Stimulated activated naive CD8-positive, alpha-beta T cell treated with anti-CD3 and anti-CD28 coated beads, Interleukin-15, Interleukin-2, amounts not matched to agents 100 U/mL and 50 U/mL, for 24 hours (primary cell): ENCODE results near the gene TRAM2.
"Not testable (repeated sequence)": the region's sequence is repeated elsewhere in the genome, so short reads cannot be mapped to it uniquely, and the experiment has no call there.

ENCODE experiments used
- ATAC-seq: fragments of 150-1000 bp; cut with Tn5 transposase; one replicate; pipeline ENCODE4 v1.10.0; 2021
- DNase-seq: peaks from one replicate; pipeline ENCODE4 v3.0.0; 2021

TRAM2 gene

GRCh38 chr6:52493669-52494068, 83.2 kb downstream of the TRAM2 start:
- DNase-seq: no peak

GRCh38 chr6:52491203-52492069, 85.4 kb downstream of the TRAM2 start:
- ATAC-seq (no peak), DNase-seq (no peak)

More at GRCh38 chr6:52493669-52494068, 83.2 kb downstream of the TRAM2 start:
- ATAC-seq: no peak

- no peak for ATAC-seq
- DNase-seq: no peak
Observed at GRCh38 chr6:52489881-52490280, 87.0 kb downstream of the TRAM2 start.

GRCh38 chr6:52483671-52484003, 93.2 kb downstream of the TRAM2 start:
- no peak for ATAC-seq
- no peak for DNase-seq

DNA sequence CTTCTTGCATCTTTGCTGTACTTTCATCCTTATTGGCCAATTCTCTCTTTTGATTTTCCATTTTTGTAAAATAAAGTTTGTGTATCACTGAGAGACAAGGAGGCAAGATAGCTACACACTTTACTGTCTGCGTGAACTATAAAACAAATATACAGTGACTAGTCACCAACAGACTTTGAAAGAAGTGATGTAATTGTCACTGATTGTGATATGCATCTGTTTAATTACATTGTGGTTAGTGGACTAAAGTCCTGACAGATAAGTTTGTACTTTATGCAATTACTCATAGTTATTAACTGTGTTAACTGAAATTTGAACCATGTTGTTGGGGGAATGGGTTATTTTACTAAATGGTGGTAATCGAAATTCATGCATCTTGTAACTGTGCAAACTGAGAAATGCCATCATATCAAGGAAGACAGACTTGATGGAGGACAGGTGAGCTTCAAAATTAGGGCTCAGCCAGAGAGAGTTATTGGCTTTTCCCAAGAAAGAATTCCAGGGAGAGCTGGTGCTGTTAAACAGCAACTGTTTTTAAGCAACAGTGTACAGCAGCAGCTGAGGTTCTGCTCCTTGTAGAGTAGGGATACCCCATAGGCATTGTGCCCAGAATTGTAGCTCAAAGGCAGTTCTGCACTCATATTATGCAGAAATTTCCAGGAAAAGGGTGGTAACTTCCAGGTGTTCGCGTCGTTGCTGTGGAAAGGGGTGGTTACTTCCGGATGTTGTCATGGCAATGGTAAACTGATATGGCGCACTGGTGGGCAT, 93.8 kb downstream of the TRAM2 start:
- ATAC-seq (no peak), DNase-seq (no peak)

DNA sequence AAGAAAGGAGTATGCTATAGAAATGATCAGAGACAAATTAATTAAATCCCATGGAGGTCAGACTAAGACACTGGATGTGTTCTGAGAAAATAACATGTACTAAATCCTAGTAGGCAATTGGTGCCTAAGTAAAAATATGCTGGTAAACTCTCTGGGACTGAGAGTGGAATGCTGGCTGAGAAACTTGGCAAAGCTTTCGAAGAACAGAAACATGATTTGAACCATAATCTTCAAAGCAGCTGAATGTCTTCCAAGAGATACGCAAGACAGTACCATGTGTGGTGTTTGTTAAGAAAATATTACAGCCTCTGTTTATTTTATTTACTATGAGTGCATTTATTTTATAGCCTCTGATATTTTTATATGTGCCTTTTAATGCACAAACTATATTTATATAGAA, 101.6 kb downstream of the TRAM2 start:
- no peak for ATAC-seq
- no peak for DNase-seq

GRCh38 chr6:52474173-52474572, 102.7 kb downstream of the TRAM2 start:
- ATAC-seq (no peak), DNase-seq (no peak)

DNA sequence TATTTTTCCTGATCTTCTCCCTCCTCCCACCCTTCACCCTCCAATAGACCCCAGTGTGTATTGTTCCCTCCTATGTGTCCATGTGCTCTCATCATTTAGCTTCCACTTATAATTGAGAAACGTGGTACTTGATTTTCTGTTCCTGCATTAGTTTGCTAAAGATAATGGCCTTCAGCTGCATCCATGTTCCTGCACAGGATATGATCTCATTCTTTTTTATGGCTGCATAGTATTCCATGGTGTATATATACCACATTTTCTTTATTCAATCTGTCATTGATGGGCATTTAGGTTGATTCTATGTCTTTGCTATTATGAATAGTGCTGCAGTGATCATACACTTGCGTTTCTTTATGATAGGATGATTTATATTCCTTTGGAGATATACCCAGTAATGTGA, 115.7 kb downstream of the TRAM2 start:
- DNase-seq, ATAC-seq: not testable (repeated sequence)

DNA sequence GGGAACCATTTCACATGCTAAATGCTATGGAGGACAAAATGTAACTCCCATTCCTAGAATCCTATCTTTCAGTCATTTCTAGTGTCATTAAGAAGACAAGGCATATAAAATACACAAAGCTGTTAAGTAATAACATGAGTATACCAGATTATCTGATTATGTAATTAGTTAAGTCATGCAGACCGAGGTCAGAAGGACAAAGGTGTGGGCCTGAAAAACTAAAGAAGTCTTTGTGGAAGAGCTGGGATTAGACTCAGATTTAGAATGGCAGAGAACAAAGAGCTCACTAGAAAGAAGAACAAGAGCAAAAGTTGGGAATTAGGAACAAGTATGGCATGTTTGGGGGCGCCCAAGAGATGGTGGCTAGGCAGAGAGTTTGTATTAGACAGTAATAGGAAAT, 119.8 kb downstream of the TRAM2 start:
- no peak for DNase-seq
- ATAC-seq: no peak

DNA sequence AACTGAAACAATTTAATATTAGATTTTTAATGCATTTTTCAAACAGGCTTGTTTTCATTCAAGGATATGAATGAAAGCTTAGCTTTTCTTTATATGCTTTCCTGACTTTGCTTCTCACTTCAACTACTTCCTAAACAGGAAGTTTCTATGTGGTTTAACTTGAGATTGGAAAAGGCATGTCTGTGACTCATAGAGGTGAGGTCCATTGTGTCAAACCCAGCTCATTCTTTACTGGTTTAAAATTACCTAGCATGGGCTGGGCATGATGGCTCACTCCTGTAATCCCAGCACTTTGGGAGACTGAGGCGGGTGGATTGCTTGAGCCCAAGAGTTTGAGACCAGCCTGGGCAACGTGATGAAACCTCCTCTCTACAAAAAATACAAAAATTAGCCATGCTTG, 122.3 kb downstream of the TRAM2 start:
- ATAC-seq (no peak), DNase-seq (no peak)
